MM.1S (cell line): ENCODE results near the gene PPP2R5B.

ENCODE experiments used
- DNase-seq: peaks from one replicate; pipeline ENCODE4 v3.0.0-alpha.2; 2015
- H2AFZ ChIP-seq: fragments of 300-600 bp; sonication (generic); 2 replicates; pipeline ENCODE4 v1.6.0; 2016; ENCODE audit warnings: antibody characterized with exemption, low read length
- H3F3A ChIP-seq: fragments of 300-600 bp; sonication (generic); 2 replicates; pipeline ENCODE4 v1.6.1; 2016; ENCODE audit warnings: mild to moderate bottlenecking, antibody characterized with exemption, low read length, moderate library complexity, mixed read lengths; ENCODE audit not compliant: insufficient read depth
- H3K27ac ChIP-seq: fragments of 300-600 bp; sonication (generic); 2 replicates; pipeline ENCODE4 v1.5.1; 2016; ENCODE audit warnings: mild to moderate bottlenecking, low read length
- H3K27me3 ChIP-seq: fragments of 300-600 bp; sonication (generic); replicated peaks from 2 replicates; pipeline ENCODE4 v1.6.0; 2016; ENCODE audit warnings: low read length; ENCODE audit not compliant: insufficient read depth
- H3K36me3 ChIP-seq: fragments of 300-600 bp; sonication (generic); replicated peaks from 2 replicates; pipeline ENCODE4 v1.6.1; 2016; ENCODE audit warnings: mild to moderate bottlenecking, low read length, mixed read lengths; ENCODE audit not compliant: insufficient read depth
- H3K4me1 ChIP-seq: fragments of 300-600 bp; sonication (generic); 2 replicates; pipeline ENCODE4 v1.6.1; 2016; ENCODE audit warnings: low read length, mixed read lengths
- H3K4me2 ChIP-seq: fragments of 300-600 bp; sonication (generic); 2 replicates; pipeline ENCODE4 v1.6.0; 2016; ENCODE audit warnings: low read depth, low read length
- H3K4me3 ChIP-seq: fragments of 300-600 bp; sonication (generic); 2 replicates; pipeline ENCODE4 v1.5.1; 2016; ENCODE audit warnings: low read length, mixed read lengths
- H3K79me2 ChIP-seq: fragments of 300-600 bp; sonication (generic); 2 replicates; pipeline ENCODE4 v1.6.1; 2016; ENCODE audit warnings: mixed run types, low read length, mixed read lengths
- H3K9ac ChIP-seq: fragments of 300-600 bp; sonication (generic); 2 replicates; pipeline ENCODE4 v1.6.1; 2016; ENCODE audit warnings: low read length, mixed read lengths
- H3K9me2 ChIP-seq: fragments of 300-600 bp; sonication (generic); replicated peaks from 2 replicates; pipeline ENCODE4 v1.6.1; 2016; ENCODE audit warnings: mild to moderate bottlenecking, low read length, mixed read lengths; ENCODE audit not compliant: insufficient read depth
- H3K9me3 ChIP-seq: fragments of 300-600 bp; sonication (generic); replicated peaks from 2 replicates; pipeline ENCODE4 v1.6.1; 2016; ENCODE audit warnings: mild to moderate bottlenecking, low read length, mixed read lengths; ENCODE audit not compliant: insufficient read depth
- H4K20me1 ChIP-seq: fragments of 300-600 bp; sonication (generic); 2 replicates; pipeline ENCODE4 v1.6.1; 2016; ENCODE audit warnings: mild to moderate bottlenecking, low read length, moderate library complexity, mixed read lengths; ENCODE audit not compliant: insufficient read depth
- CTCF ChIP-seq: fragments of 300-600 bp; sonication (generic); IDR thresholded peaks from 2 replicates; pipeline ENCODE4 v1.5.1; 2016; ENCODE audit warnings: antibody characterized with exemption, low read length, mixed read lengths
- EZH2 ChIP-seq: fragments of 300-600 bp; sonication (generic); optimal IDR thresholded peaks from 2 replicates; pipeline ENCODE3; 2017; ENCODE audit warnings: low read depth, mild to moderate bottlenecking, antibody characterized with exemption, low read length, mixed read lengths
- EZH2phosphoT487 ChIP-seq: fragments of 300-600 bp; sonication (generic); IDR thresholded peaks from 2 replicates; pipeline ENCODE4 v1.6.1; 2018; ENCODE audit warnings: antibody characterized with exemption, low read length

Gene PPP2R5B

GRCh38 chr11:64914123-64914522 lies 10.4 kb upstream of the PPP2R5B start:
- Histone ChIP-seq H3K4me3 (no peak overlapping the region), H3K36me3 (no peaks in the 10 kb centered on the region), H3K27me3 (no peaks in the 10 kb centered on the region), H3K27ac (no peak overlapping the region), H3K79me2 (peaks cover 20% of the 10 kb centered on the region), H3K9me2 (no peaks in the 10 kb centered on the region), H3K9ac (no peak overlapping the region), H4K20me1 (no peaks in the 10 kb centered on the region), H3K4me2 (no peak overlapping the region), H3K9me3 (no peaks in the 10 kb centered on the region), H3F3A (peaks cover 4% of the 10 kb centered on the region; the same call in 1 of the 2 replicates), H2AFZ (no peak overlapping the region), H3K4me1 (peaks cover 6% of the 10 kb centered on the region)
- TF ChIP-seq EZH2 (no peak), CTCF (no peak)
- no peak for DNase-seq

- Histone ChIP-seq H3K79me2 (peaks cover 20% of the 10 kb centered on the region), H3K27me3 (no peaks in the 10 kb centered on the region), H3K4me3 (no peak overlapping the region), H3K9me3 (no peaks in the 10 kb centered on the region), H3K4me2 (peak overlapping the region; percentile 94; the same call in 1 of the 2 replicates), H3K9me2 (no peaks in the 10 kb centered on the region), H3K27ac (peak overlapping the region; percentile 23; the same call in 1 of the 2 replicates), H3K9ac (peak overlapping the region; percentile 95; the same call in 1 of the 2 replicates), H4K20me1 (no peaks in the 10 kb centered on the region), H3F3A (peaks cover 4% of the 10 kb centered on the region; the same call in 1 of the 2 replicates), H2AFZ (no peak overlapping the region), H3K36me3 (no peaks in the 10 kb centered on the region), H3K4me1 (peaks cover 6% of the 10 kb centered on the region)
- TF ChIP-seq EZH2phosphoT487 (no peak), CTCF (no peak), EZH2 (no peak)
- DNase-seq = no peak
Measured at GRCh38 chr11:64915376-64915887, 9.1 kb upstream of the PPP2R5B start.

DNA sequence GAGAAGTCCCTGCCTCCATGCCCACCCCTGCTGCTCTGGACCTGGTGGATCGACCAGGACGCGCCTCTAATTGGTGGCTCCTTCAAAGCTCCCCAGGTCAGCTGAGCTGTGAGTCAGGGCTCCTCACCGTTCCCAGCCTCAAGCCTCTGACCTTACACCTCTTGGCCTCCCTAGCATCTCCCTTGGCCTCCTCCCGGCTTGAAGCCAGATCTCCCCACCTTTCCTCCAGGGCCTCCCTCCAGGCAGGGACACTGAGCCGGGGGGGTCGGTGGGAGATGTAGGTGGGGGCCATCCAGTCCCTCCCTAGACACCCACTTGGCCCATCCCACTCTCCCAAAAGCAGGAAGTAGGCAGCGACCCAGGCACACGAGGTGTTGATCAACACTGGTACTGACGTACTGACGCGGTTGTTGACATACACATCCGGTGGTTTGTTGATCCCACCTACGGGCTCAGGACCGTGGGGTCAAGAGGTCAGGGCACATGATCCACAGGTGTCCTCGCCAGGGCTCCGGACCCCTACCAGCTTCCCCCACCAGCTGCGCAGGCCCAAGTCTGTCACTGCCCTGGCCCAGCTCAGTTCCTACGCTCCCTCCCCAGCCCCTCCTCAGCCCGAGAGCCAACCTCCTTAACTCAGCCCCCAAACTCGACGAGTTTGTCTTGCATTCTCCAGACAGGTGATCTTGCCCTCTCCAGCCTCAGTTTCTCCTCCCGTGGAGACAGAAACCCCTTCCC lies 8.3 kb upstream of the PPP2R5B start:
- Histone ChIP-seq H3K4me2 (peak overlapping the region; percentile 94), H2AFZ (peak overlapping the region; percentile 62), H3K4me1 (peaks cover 6% of the 10 kb centered on the region), H3K36me3 (no peaks in the 10 kb centered on the region), H3K9me2 (no peaks in the 10 kb centered on the region), H3K27ac (peak overlapping the region; percentile 47; the same call in 1 of the 2 replicates), H3K4me3 (peak overlapping the region; percentile 90), H3K79me2 (peaks cover 20% of the 10 kb centered on the region), H3K27me3 (no peaks in the 10 kb centered on the region), H4K20me1 (no peaks in the 10 kb centered on the region), H3K9ac (peak overlapping the region; percentile 95), H3K9me3 (no peaks in the 10 kb centered on the region), H3F3A (peaks cover 4% of the 10 kb centered on the region; the same call in 1 of the 2 replicates)
- DNase-seq = peak; percentile 63
- TF ChIP-seq EZH2phosphoT487 = no peak
- TF ChIP-seq EZH2 = no peak
- no peak for TF ChIP-seq CTCF
